Measurements from ENCODE around the gene OR12D2.
"Not testable (repeated sequence)": the region's sequence is repeated elsewhere in the genome, so short reads cannot be mapped to it uniquely, and the experiment has no call there.

The OR12D2 gene

GRCh38 chr6:29395331-29395730 lies at the start of gene OR12D2:
Gene OR12D2, plus strand, starts transcription at chr6:29395631. Its CDS starts 1,069 bp downstream, at chr6:29396700.
- no peak for DNase-seq

DNA sequence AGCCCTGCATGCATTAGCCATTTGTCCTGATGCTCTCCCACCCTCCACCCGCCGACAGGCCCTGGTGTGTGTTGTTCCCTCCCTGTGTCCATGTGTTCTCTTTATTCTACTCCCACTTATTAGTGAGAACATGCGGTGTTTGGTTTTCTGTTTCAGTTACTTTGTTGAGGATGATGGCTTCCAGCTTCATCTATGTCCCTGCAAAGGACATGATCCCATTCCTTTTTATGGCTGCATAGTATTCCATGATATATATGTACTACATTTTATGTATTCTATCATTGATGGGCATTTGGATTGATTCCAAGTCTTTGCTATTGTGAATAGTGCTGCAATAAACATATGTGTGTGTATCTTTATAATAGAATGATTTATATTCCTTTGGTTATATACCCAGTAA lies 46.1 kb upstream of the OR12D2 start:
- not testable (repeated sequence) for DNase-seq

DNA sequence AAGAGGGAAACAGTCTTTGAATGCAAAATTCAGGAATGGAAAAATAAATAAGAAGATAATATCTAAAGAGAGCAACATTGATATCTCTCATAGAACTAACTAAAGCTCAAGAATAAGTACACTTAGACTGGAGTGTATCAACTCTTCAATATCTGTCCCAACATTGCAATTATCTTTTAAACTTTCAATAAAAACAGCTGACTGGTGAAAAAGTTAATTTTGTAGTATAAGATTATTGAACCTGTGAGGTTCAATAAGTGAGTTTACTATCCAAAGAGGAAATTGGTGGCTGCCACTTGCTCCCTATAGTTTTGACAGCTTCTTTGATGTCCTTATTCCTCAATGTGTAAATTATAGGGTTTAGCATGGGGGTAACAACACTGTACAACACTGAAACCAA lies 40.5 kb upstream of the OR12D2 start:
- no peak for DNase-seq

DNA sequence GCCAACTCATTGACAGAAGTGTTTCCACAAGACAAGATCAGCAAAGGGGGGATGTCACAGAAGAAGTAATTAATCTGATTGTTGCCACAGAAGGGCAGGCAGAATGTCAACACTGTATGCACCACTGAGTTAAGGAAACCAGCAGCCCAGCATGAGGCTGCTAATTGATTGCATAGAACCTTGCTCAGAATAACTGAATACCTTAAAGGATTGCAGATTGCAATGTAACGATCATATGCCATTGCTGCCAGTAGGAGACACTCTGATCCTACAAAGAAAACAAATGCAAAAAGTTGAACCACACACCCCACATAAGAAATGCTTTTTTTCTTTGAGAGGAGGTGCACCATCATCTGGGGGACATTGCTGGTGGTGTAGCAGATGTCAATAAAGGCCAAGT lies 39.8 kb upstream of the OR12D2 start:
- DNase-seq, result no peak

GRCh38 chr6:29368765-29369164 lies 26.7 kb upstream of the OR12D2 start, which contains the start of gene OR5V1:
Gene OR5V1, minus strand, starts transcription at chr6:29368865. Its CDS starts 12,670 bp downstream, at chr6:29356195.
- DNase-seq, result no peak

GRCh38 chr6:29375191-29375590 lies 20.2 kb upstream of the OR12D2 start, which contains the start of gene OR12D3:
Gene OR12D3, minus strand, starts transcription at chr6:29375291. Its CDS starts 4 bp downstream, at chr6:29375287.
- no peak for DNase-seq

DNA sequence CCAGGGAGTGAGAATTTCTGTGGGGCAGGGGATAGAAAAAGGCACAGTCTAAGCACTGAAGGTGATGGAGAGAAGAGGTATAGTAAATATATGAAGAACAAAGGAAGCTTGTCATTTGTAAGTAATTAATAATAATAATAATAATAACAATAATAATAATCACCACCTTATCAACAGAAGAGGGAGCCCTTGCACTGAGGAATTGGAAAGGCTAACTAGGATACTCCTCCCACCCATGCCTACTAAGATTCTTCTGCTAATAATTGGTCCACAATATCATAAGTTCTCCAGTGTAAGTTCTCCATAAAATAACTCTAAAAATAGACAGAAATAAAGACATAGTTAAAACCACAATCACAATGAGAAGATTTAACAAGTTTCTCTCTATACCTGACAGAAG lies 19.4 kb upstream of the OR12D2 start:
- DNase-seq, result no peak

- no peak for DNase-seq
Measured at GRCh38 chr6:29388533-29388932, 6.9 kb upstream of the OR12D2 start.

- no peak for DNase-seq
Measured at GRCh38 chr6:29399525-29399924, 4.1 kb downstream of the OR12D2 start.

GRCh38 chr6:29403801-29404200 lies 8.4 kb downstream of the OR12D2 start:
- DNase-seq, result no peak

GRCh38 chr6:29414588-29414987 lies 19.2 kb downstream of the OR12D2 start, which contains the start of gene OR12D1:
Gene OR12D1, plus strand, starts transcription at chr6:29414928.
- no peak for DNase-seq

- no peak for DNase-seq
Measured at GRCh38 chr6:29419516-29419915, 24.1 kb downstream of the OR12D2 start.

DNA sequence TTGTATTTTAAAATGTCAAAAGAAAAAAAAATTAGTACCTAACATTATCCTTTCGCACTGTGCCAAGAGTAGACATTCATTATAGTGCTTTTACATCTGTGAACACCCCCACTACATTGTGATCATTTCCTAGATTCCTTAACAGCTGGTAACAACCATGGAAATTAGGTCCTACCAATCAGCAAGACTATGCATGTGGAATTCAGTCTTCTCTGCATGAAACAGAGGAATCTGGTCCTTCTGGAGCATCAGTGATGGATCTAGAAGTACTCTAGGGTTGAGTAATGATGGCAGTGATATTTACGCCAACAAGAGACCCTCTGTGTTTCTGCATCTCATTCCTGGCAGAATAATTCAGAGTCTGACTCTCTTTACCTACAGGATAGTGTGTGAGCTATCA lies 28.7 kb downstream of the OR12D2 start:
- no peak for DNase-seq

DNA sequence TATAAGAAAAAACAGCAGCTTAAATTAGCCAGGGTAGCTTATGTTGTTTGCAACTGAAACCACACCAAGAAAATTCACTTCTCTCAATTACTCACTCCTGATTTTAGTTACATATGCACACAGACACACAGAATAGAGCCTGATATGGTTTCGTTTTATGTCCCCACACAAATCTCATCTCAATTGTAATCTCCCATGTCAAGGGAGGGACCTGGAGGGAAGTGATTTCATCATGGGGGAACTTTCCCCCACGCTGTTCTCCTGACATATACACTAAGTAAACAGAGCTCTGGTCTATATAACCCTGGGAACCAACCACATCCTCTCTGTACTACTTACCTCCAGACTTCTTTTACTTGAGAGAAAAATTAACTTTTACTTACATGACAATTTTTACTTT lies 29.1 kb downstream of the OR12D2 start:
- DNase-seq, result no peak

DNA sequence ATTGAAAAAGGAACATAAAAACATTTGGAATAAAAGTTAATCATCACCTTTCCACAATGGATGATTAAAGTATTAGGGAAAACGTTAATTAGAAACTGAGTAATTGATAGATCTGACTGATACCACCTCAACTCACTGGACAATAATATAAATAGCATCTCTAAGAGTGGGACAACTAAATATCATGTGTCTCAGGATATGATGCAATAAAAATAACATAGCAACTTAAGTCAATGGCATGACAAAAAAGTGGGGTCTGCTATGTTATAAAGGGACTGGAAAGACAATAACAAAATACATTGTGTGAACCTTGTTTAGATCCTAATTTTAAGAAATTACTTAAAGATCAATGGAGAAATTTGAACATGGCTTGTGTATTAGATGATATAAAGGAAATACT lies 29.6 kb downstream of the OR12D2 start:
- no peak for DNase-seq

GRCh38 chr6:29426654-29427053 lies 31.2 kb downstream of the OR12D2 start:
- DNase-seq, result no peak

GRCh38 chr6:29436730-29437129 lies 41.3 kb downstream of the OR12D2 start:
- DNase-seq, result not testable (repeated sequence)

- no peak for DNase-seq
Measured at GRCh38 chr6:29439006-29439405, 43.6 kb downstream of the OR12D2 start, which contains the start of gene OR10C1. Gene OR10C1, plus strand, starts transcription at chr6:29439306. Its CDS starts 710 bp downstream, at chr6:29440016.

GRCh38 chr6:29442719-29443118 lies 47.3 kb downstream of the OR12D2 start:
- DNase-seq, result no peak

DNA sequence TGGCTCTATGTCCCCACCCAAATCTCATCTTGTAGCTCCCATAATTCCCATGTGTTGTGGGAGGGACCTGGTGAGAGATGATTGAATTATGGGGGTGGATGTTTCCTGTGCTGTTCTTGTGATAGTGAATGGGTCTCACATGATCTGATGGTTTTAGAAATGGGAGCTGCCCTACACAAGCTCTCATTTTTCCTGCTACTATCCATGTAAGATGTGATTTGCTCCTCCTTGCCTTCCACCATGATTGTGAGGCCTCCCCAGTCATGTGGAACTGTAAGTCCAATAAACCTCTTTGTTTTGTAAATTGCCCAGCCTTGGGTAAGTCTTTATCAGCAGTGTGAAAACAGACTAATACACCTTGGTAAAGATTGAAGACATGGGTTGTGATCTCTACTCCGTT lies 48.6 kb downstream of the OR12D2 start:
- not testable (repeated sequence) for DNase-seq
